Measurements from ENCODE around the gene IRF2BPL.

DNA sequence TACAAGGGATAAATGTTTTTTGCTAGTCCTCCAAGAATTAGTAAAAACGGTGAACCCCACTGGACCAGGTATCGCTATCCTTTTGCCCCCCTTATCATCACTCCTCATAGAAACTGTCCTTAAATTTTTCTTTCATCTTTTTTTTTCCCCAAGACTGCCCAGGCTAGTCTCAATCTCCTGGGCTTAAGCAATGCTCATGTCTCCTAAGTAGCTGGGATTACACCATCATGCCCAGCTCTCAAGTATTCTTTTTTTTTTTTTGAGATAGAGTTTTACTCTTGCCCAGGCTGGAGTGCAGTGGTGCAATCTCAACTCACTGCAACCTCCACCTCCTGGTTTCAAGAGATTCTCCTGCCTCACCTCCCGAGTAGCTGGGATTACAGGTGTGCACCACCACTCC lies 9.7 kb downstream of the IRF2BPL start:
- TF ChIP-seq MXI1 (IDR thresholded peaks at IDR 0.05; ENCODE audit: borderline replicate concordance, low read depth, low read length) (no peak), RAD21 (IDR thresholded peaks at IDR 0.05; ENCODE audit: low read length) (no peak), POLR2A (IDR thresholded peaks at IDR 0.05; ENCODE audit: low read depth, low read length) (no peak), CHD1 (IDR thresholded peaks at IDR 0.05; ENCODE audit: low read depth, low read length) (no peak), RFX5 (IDR thresholded peaks at IDR 0.05; ENCODE audit: low read depth, low read length) (no peak)
- TF ChIP-seq, protein P1, sequence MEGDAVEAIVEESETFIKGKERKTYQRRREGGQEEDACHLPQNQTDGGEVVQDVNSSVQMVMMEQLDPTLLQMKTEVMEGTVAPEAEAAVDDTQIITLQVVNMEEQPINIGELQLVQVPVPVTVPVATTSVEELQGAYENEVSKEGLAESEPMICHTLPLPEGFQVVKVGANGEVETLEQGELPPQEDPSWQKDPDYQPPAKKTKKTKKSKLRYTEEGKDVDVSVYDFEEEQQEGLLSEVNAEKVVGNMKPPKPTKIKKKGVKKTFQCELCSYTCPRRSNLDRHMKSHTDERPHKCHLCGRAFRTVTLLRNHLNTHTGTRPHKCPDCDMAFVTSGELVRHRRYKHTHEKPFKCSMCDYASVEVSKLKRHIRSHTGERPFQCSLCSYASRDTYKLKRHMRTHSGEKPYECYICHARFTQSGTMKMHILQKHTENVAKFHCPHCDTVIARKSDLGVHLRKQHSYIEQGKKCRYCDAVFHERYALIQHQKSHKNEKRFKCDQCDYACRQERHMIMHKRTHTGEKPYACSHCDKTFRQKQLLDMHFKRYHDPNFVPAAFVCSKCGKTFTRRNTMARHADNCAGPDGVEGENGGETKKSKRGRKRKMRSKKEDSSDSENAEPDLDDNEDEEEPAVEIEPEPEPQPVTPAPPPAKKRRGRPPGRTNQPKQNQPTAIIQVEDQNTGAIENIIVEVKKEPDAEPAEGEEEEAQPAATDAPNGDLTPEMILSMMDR (conservative IDR thresholded peaks at IDR 0.05; ENCODE audit: low read depth, low read length): no peak
- TF ChIP-seq, protein P2, sequence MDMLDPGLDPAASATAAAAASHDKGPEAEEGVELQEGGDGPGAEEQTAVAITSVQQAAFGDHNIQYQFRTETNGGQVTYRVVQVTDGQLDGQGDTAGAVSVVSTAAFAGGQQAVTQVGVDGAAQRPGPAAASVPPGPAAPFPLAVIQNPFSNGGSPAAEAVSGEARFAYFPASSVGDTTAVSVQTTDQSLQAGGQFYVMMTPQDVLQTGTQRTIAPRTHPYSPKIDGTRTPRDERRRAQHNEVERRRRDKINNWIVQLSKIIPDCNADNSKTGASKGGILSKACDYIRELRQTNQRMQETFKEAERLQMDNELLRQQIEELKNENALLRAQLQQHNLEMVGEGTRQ (IDR thresholded peaks at IDR 0.05; ENCODE audit: low read depth, low read length): no peak

Data from IMR-90 (cell line).